K562 (cell line): ENCODE data around the gene PYM1. TPM values are rescaled to one million over a fixed set of nuclear protein-coding genes. Genes with fewer than 3 reads are reported as not detected.
A peak's percentile ranks its signal among the peaks of the same experiment; 100 is the strongest.

Experiments
- DDX20 ChIP-seq: fragments of 450-650 bp; IDR thresholded peaks from 2 replicates; pipeline ENCODE4 v1.6.1; 2016; ENCODE audit warnings: missing genetic modification characterization, low read depth, mild to moderate bottlenecking, missing compliant biosample characterization, moderate library complexity
- HINFP ChIP-seq: fragments of 450-650 bp; conservative IDR thresholded peaks from 2 replicates; pipeline ENCODE4 v1.6.1; 2016; ENCODE audit warnings: missing genetic modification characterization, low read depth, mild to moderate bottlenecking, control low read depth, missing compliant biosample characterization
- HLTF ChIP-seq: fragments of 450-650 bp; IDR thresholded peaks from 2 replicates; pipeline ENCODE4 v1.6.1; 2016
- KDM4B ChIP-seq, 2 experiments: fragments of 450-650 bp in 1 of 2; sonication (generic) in 1 of 2; IDR thresholded peaks; 2 replicates each; pipeline ENCODE4 v1.6.1; 2016 to 2017; ENCODE audit warnings: borderline replicate concordance in 2 of 2, antibody characterized with exemption in 1 of 2, low read depth in 1 of 2, mild to moderate bottlenecking in 1 of 2
- RBM39 ChIP-seq: fragments of 200-400 bp; formaldehyde crosslinking; optimal IDR thresholded peaks from 2 replicates; pipeline ENCODE3; 2018; ENCODE audit warnings: low read depth, low read length
- SMARCA4 ChIP-seq: fragments of 450-650 bp; IDR thresholded peaks from 2 replicates; pipeline ENCODE4 v1.6.1; 2016
- TGIF2 ChIP-seq: sonication (generic); formaldehyde crosslinking; IDR thresholded peaks from 2 replicates; pipeline ENCODE4 v1.8.1; 2022; ENCODE audit warnings: mild to moderate bottlenecking, missing genetic modification reagents, moderate library complexity
- ZBTB8A ChIP-seq: fragments of 450-650 bp; IDR thresholded peaks from 2 replicates; pipeline ENCODE4 v1.6.1; 2018; ENCODE audit warnings: mild to moderate bottlenecking, moderate library complexity; ENCODE audit not compliant: partially characterized antibody
- ZC3H8 ChIP-seq: fragments of 450-650 bp; IDR thresholded peaks from 2 replicates; pipeline ENCODE4 v1.6.1; 2017
- ZNF668 ChIP-seq: fragments of 250-450 bp; sonication (Bioruptor Pico); IDR thresholded peaks from 2 replicates; pipeline ENCODE4 v1.8.0; 2022; ENCODE audit warnings: mild to moderate bottlenecking, inconsistent platforms
- polyA plus RNA-seq, 8 experiments: library from polyadenylated mRNA; depleted of rRNA in 4 of 8; stranded (reverse) in 5 of 8; unstranded in 3 of 8; fragments of >200 nt; fragmentation: Nextera tagmentation in 2 of 8; fragmentation: Illumina TruSeq in 1 of 8; extraction: Ambion mirVana in 2 of 8; extraction: Trizol in 1 of 8; gene quantifications; 2 replicates each; pipeline versions ENCODE4 v1.2.1 to v1.2.3, GENCODE V29; 2011 to 2014; ENCODE audit warnings: inconsistent platforms in 1 of 8, missing spikeins in 1 of 8
- total RNA-seq, 7 experiments: library from RNA; depleted of rRNA in 6 of 7; stranded (reverse); fragments of >200 nt in 6 of 7; fragmentation: Illumina TruSeq in 2 of 7; extraction: Trizol in 2 of 7; gene quantifications; 2 replicates each; pipeline versions ENCODE4 v1.2.1 to v1.2.3, GENCODE V29; 2011 to 2021; ENCODE audit warnings: low replicate concordance in 1 of 7
- TF ChIP-seq, protein P1 (sequence below): sonication (generic); formaldehyde crosslinking; IDR thresholded peaks from 2 replicates; pipeline ENCODE4 v1.8.1; 2023; ENCODE audit warnings: mild to moderate bottlenecking, missing genetic modification reagents, moderate library complexity
- TF ChIP-seq, protein P2 (sequence below): fragments of 450-650 bp; formaldehyde crosslinking; IDR thresholded peaks from 2 replicates; pipeline ENCODE4 v1.4.0; 2020; ENCODE audit warnings: mild to moderate bottlenecking
- TF ChIP-seq, protein P3 (sequence below): fragments of 450-650 bp; IDR thresholded peaks from 2 replicates; pipeline ENCODE4 v1.6.1; 2016; ENCODE audit warnings: low read depth
- TF ChIP-seq, protein P4 (sequence below): sonication (generic); formaldehyde crosslinking; IDR thresholded peaks from 2 replicates; pipeline ENCODE4 v1.8.0; 2022; ENCODE audit warnings: missing genetic modification reagents, mild to moderate bottlenecking, borderline replicate concordance

PYM1 gene
- total and polyA plus RNA-seq, 9 of the 15 experiments (the other 6 are each of a cell fraction or from before 2014, with no cell fraction given): 29.0 to 51.3 (median 34.1) TPM

GRCh38 chr12:55966408-55967281 is 39.0 kb upstream of the PYM1 start, which contains the start of gene CDK2 (continued):
- TF ChIP-seq KDM4B (IDR thresholded peaks at IDR 0.05; ENCODE audit: borderline replicate concordance in 2 of 2, low read depth in 1 of 2): no peak
- no peak for TF ChIP-seq DDX20 (tag)
- TF ChIP-seq, protein P1, sequence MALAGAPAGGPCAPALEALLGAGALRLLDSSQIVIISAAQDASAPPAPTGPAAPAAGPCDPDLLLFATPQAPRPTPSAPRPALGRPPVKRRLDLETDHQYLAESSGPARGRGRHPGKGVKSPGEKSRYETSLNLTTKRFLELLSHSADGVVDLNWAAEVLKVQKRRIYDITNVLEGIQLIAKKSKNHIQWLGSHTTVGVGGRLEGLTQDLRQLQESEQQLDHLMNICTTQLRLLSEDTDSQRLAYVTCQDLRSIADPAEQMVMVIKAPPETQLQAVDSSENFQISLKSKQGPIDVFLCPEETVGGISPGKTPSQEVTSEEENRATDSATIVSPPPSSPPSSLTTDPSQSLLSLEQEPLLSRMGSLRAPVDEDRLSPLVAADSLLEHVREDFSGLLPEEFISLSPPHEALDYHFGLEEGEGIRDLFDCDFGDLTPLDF (CRISPR knock-in tag): no peak
- no peak for TF ChIP-seq HLTF
- TF ChIP-seq HINFP (tag): no peak
- TF ChIP-seq, protein P2, sequence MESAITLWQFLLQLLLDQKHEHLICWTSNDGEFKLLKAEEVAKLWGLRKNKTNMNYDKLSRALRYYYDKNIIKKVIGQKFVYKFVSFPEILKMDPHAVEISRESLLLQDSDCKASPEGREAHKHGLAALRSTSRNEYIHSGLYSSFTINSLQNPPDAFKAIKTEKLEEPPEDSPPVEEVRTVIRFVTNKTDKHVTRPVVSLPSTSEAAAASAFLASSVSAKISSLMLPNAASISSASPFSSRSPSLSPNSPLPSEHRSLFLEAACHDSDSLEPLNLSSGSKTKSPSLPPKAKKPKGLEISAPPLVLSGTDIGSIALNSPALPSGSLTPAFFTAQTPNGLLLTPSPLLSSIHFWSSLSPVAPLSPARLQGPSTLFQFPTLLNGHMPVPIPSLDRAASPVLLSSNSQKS: no peak
- TF ChIP-seq TGIF2 (CRISPR knock-in tag): 0 out of 2 replicates have a peak, but pooled peaks have one; percentile 43
- no peak for TF ChIP-seq ZNF668 (CRISPR knock-in tag)
- TF ChIP-seq ZBTB8A: no peak
- no peak for TF ChIP-seq SMARCA4
- TF ChIP-seq, protein P3, sequence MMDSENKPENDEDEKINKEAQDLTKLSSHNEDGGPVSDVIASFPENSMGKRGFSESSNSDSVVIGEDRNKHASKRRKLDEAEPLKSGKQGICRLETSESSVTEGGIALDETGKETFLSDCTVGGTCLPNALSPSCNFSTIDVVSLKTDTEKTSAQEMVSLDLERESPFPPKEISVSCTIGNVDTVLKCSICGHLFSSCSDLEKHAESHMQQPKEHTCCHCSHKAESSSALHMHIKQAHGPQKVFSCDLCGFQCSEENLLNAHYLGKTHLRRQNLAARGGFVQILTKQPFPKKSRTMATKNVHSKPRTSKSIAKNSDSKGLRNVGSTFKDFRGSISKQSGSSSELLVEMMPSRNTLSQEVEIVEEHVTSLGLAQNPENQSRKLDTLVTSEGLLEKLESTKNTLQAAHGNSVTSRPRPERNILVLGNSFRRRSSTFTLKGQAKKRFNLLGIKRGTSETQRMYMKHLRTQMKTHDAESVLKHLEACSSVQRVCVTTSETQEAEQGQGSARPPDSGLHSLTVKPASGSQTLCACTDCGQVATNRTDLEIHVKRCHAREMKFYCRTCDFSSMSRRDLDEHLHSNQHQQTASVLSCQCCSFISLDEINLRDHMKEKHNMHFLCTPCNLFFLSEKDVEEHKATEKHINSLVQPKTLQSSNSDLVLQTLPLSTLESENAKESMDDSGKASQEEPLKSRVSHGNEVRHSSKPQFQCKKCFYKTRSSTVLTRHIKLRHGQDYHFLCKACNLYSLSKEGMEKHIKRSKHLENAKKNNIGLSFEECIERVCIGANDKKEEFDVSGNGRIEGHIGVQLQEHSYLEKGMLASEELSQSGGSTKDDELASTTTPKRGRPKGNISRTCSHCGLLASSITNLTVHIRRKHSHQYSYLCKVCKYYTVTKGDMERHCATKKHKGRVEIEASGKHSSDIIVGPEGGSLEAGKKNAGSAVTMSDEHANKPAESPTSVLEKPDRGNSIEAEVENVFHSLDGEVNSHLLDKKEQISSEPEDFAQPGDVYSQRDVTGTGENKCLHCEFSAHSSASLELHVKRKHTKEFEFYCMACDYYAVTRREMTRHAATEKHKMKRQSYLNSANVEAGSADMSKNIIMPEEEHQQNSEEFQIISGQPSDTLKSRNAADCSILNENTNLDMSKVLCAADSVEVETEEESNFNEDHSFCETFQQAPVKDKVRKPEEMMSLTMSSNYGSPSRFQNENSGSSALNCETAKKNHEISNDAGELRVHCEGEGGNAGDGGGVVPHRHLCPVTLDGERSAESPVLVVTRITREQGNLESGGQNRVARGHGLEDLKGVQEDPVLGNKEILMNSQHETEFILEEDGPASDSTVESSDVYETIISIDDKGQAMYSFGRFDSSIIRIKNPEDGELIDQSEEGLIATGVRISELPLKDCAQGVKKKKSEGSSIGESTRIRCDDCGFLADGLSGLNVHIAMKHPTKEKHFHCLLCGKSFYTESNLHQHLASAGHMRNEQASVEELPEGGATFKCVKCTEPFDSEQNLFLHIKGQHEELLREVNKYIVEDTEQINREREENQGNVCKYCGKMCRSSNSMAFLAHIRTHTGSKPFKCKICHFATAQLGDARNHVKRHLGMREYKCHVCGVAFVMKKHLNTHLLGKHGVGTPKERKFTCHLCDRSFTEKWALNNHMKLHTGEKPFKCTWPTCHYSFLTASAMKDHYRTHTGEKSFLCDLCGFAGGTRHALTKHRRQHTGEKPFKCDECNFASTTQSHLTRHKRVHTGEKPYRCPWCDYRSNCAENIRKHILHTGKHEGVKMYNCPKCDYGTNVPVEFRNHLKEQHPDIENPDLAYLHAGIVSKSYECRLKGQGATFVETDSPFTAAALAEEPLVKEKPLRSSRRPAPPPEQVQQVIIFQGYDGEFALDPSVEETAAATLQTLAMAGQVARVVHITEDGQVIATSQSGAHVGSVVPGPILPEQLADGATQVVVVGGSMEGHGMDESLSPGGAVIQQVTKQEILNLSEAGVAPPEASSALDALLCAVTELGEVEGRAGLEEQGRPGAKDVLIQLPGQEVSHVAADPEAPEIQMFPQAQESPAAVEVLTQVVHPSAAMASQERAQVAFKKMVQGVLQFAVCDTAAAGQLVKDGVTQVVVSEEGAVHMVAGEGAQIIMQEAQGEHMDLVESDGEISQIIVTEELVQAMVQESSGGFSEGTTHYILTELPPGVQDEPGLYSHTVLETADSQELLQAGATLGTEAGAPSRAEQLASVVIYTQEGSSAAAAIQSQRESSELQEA: no peak
- TF ChIP-seq, protein P4, sequence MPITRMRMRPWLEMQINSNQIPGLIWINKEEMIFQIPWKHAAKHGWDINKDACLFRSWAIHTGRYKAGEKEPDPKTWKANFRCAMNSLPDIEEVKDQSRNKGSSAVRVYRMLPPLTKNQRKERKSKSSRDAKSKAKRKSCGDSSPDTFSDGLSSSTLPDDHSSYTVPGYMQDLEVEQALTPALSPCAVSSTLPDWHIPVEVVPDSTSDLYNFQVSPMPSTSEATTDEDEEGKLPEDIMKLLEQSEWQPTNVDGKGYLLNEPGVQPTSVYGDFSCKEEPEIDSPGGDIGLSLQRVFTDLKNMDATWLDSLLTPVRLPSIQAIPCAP (CRISPR knock-in tag): no peak
- peak; percentile 38 for TF ChIP-seq RBM39
- peak; percentile 57; the same call in 1 of the 2 replicates for TF ChIP-seq ZC3H8
